Activated T-cell treated with anti-CD3 and anti-CD28 coated beads for 48 hours (primary cell): ENCODE data around the gene WDR27.
"Not testable (repeated sequence)": the region's sequence is repeated elsewhere in the genome, so short reads cannot be mapped to it uniquely, and the experiment has no call there.

Experiments used
- DNase-seq: peaks from one replicate; pipeline ENCODE4 v3.0.0-alpha.2; 2020; ENCODE audit warnings: low read depth

Gene WDR27

DNA sequence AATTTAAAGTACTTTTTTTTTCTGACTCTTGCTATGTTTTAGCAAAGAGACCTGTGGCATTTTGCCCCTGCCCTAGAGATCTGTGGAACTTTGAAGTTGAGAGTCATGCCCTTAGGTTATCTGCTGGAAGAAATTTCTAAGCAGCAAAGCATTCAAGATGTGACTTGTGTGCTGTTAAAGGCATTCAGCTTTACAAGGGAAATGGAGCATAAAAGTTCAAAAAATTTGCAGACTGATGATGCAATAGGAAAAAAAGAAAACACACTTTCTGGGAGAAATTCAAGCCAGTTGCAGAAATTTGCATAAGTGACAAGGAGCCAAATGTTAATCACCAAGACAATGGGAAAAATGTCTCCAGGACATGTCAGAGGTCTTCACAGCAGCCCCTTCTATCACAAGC, 267.3 kb downstream of the WDR27 start:
- DNase-seq: not testable (repeated sequence)

DNA sequence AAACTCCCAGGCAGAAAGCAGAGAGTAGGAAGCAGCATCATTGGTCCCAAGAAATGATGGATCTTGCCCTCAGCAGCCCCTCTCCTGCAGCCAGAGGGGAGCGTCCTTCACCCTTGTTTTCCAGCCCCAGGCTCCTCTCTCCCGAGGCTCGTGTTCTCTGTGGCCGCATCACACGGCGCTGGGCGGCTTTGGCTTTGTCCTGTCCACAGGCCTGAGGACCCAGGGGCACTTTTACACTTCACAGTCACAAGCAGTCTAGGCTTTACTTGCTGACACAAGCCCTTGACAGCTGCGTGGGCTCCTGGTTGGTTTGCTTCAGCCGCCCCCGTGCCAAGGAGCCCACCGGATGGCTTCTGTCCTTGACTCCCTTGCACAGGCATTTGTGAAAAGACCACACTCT, 272.8 kb downstream of the WDR27 start:
- DNase-seq: no peak

DNA sequence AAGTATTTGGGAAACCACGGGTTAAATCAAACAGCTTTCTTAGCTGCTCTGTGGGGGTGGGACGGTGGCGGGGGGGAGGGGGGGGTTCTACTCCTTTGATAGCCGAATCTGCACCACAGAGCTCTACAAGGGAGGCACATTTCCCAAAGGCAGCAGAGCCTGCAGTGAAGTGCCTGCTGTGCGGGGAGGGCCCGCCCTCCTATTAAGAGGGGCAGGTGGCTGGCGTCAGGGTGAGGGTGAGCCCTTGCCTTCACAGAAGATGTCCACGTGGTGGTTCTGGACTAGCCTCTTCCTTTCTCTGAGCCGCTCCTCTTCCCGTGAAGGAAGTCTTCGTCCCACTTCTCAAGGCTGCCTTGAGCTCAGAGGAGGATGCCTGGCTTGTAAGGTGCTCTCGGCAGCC, 273.3 kb downstream of the WDR27 start:
- no peak for DNase-seq

DNA sequence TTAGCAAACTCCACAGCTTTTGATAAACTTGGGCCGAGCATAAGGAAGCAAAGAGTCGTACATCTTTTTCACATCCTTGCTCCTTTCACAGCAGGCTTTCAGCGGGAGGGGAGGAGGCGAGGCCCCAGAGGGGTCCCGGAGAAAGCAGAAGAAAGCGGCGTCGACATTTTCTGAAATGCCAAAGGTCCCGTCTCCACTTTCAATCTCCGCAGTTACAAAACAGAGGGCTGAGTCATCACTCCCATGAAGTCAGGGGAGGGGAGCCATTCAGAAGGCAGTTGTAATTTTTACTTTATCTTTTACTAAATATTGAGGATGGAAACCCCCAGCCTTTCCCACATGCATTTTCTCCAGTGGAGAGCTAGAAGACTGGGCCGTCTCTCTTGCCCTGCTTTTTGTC, 274.0 kb downstream of the WDR27 start:
- no peak for DNase-seq

DNA sequence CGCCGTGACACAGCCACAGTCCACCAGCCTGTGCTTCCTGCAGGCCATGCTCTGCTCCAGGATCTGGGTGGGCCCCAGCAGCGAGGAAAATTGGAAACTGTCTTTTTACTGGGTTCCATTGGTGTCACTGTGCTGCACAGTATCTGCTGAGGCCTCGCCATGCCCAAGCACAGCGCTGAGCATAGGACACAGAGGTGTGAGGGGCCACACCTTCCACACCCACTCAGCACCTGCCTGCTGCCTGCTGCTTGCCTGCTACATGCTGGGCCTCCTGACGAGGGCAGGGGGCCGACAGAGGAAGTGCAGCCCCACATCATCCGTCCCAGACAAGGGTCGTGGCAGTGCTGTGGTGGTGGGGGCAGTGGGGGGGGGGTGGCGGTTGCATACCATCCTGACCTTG, 275.2 kb downstream of the WDR27 start:
- no peak for DNase-seq

DNA sequence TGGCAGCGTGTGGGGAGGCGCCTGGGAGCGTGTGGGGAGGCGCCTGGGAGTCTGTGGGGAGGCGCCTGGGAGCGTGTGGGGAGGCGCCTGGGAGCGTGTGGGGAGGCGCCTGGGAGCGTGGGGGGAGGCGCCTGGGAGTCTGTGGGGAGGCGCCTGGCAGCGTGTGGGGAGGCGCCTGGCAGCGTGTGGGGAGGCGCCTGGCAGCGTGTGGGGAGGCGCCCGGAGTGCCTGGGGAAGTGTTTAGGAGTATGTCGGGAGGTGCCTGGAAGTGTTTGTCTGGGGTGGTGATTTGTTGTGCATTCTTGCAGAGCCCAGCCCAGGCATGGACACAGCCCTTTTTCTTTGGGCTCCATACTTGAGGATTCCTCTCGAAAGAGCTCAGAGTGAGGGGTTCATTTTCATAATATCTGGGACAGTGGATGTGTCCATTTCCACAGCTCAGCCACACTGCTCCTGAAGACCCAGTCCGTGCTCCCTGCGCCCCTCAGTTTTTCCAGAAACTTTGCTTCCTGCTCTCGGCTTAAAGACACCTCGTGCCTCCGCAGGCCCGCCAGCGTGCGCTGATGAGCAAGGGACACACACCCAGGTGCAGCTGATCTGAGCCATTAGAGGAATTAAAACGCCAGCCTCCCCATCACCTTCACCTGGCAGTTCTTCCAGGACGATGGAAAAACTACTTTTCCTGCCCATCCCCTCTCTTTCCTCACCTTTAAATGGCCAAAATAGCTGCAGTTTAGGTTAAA, 276.0 kb downstream of the WDR27 start:
- DNase-seq: no peak

DNA sequence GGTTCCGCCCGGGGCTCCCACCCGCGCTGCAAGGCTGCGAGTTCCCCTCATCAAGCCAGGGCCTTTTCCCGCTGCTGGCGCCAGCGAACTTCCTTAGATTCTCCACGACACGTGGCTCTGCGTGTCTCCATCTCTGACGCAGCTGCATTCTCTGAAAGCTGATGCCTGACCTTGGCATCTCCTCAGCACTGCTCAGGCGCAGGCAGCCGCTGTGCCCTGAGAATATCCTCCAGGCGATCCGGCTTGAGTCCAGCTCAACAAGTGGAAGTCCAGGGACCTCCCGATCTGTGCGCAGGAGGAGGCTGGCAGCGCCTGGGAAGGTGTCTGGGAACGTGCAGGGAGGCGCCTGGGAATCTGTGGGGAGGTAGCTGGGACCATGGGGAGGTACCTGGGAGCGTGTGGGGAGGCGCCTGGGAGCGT, 277.0 kb downstream of the WDR27 start:
- no peak for DNase-seq

DNA sequence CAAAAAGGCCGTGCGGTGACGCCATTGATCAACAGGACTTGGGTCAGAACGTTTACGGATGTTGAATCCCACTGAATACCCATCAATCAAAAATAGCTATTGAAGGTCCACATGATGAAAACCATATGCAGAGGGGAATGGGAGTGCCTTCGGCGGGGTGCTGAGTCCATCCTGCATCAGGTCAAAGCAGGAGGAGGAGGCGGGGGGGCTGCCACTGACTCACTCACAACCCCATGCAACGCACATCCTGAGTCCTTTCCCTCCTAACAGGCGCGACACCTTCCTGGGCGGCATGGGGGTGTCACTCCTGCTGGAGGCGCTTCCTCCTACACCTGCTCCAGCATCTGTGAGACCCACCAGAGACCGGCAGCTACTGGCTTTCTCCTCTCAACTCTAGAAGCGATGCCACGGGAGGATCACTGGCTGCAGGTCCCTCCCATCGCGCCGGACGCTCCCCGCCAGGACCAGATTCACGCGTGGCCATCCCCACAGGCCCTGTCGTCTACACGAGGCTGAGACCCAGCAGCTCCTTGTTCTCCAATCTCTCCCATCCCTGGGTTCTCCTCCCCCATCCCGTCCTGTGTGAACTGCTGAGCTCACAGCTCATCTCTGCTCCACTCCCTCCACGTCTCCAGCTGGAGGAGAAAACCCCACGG, 277.6 kb downstream of the WDR27 start:
- DNase-seq: no peak

DNA sequence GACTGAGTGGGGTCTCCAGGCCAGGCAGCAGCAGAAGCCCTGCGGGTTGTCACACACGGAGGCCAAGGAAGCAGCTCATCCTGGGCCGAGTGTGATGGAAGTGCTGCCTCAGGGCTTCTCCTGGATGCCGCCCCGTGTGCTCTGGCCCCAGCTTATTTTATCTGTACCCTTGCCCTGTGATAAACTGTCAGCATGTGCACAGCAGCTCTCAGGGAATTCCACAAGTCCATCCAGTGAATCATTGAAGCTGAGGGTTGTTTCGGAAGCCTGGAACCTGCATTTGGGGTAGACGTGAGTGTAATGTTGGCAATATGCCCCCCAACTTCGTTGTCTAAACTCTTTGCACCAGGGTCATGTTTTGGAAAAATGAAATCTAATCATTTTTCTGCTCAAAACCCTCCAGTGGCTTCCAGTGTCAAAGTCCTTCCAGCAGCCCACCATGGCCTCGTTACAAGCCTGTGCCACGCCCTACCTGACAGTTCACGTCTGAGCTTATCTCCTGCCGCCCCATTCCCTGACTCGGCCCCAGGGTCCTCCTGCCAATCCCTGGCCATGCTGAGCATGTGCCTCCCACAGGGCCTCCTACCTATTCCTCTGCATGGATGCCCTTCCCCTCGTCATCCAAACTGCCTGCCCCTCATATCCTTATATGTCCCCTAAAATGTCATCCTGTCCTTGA, 280.1 kb downstream of the WDR27 start:
- DNase-seq: no peak

DNA sequence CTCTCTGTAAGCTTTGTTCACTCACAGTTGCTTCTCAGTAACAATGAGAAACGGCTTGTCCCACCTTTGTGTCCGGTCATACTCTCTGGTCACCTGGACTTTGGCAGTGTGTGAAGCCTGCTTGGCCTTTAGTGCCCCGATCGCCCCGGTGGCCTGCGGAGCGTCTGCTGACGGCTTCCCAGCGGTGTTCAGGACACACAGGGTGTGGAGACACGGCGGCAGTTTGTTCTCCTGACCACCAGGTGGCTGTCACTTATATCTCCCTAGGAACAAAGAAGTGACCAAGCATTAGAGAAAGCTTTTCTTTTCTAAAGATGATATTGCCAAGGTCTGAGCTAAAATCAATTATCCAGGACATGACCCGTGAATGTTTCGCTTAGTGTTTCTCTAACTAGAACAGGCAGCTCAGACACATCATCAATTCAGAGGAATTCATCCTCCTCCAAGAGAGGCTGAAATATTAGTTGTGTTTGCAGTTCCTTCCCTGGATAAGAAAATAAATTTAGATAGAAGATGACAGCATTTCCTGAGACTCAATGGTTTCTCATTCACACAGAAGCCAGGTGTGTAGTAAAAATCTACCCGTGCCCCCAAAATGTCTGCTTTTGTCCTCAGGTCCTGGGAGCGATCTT, 280.8 kb downstream of the WDR27 start:
- DNase-seq: no peak

DNA sequence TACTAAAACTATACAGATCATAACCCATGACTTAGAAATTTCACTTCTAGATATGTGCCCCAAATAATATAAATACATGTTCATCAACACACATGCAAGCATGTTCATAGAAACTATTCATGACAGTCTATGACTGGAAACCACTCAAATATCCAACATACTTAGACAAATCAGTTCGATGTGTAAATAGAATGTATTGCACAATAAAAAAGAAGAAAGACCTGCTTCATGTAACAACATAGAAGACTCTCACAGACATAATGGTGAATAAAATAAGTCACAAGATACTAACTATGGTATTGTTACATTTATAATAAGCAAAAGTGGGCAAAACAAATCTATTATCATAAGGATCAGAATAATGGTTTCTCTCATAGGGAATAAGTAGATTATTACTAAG, 284.7 kb downstream of the WDR27 start:
- DNase-seq: no peak

DNA sequence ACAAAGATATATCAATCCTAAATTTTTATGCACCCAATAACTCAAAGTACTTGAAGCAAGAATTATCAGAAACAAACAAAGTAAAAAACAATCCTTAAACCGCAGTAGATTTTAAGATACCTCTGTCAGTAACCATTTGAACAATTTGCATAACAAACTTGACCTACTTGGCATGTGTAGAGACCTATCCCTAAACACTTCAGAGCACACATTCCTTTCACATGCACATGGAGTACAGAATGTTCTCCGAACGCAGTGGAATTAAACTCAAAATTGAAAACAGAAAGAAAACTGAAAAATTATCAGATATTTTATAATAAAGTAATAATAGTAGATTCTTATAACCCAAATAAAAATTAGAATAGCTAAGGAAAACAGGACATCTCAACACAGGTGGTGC, 285.6 kb downstream of the WDR27 start:
- DNase-seq: no peak

DNA sequence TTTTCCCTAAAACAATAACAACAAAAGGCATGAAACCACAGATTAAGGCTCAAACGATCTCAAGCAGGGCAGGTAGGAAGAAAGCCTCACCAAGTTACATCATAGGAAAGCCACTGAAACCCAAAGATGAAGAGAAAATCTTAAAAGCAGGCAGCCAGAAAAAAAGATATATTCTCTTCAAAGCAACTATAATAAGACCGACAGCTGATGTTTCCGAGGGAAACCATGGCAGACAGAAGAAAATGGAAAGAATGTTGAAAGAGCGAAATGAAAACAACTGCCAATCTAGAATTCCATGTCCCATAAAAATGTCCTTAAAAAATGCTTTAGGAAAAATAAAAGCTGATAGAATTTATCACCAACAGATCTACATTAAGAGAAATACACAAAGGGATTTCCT, 286.6 kb downstream of the WDR27 start:
- DNase-seq: no peak

DNA sequence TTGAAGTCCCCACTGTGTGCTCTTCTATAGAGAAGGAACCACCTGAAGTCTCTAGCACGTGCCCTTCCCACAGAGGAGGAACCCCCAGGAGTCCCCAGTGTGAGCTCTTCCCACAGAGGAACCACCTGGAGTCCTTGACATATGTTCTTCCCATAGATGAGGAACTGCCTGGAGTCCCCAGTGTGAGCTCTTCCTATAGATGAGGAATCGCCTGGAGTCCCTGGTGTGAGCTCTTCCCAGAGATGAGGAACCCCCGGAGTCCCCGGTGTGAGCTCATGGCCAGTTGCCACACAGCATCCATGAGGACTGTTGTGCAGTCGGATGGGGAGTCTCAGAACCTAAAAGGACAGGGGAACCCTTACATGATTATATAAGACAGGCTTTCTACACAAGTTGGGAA, 290.1 kb downstream of the WDR27 start:
- DNase-seq: no peak

DNA sequence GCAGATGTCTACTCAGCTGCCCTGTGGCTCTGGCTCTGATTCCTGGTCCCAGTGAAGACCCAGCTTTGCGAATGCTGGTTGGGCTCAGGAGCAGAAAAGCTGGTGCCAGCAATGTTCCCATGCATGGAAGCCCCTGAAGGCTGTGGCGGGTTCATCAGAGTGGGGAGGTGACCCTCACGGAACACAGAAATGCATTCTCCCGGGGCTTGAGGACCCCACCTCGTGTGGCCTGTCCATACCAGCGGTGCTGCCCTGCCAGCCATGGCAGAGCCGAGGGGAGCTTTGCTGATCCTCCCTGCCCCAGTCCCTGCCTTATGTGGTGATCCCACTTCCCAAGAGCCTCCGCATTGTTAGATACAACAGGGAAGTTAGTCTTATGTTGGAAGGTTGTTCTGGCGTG, 290.5 kb downstream of the WDR27 start:
- no peak for DNase-seq

DNA sequence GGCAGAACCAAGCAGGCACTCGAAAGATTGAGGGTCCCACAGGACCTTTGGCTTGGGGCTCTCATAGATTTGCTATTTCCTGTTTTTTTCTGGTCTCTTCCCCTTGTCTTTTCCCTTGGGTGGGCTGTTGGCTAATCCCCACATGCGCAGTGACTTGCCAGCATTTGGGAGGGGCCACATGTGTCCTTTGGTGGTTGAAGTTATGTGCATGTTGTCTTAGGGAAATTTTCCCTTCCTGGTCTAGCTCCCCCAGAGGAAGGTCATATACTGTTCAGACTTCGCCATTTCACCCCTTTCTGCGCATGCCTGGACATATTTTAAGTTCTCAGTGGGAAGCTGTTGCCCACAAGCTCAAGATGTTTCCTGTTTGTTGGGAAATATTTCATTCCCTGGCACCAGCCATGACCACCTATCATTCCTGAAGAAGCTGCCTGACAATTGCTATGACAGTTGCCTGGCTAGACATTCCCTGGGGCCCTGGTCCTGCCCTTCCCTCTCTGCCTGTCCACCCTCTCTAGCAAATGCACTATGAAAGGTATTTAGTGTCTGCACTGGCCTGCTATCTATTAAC, 292.0 kb downstream of the WDR27 start:
- no peak for DNase-seq

DNA sequence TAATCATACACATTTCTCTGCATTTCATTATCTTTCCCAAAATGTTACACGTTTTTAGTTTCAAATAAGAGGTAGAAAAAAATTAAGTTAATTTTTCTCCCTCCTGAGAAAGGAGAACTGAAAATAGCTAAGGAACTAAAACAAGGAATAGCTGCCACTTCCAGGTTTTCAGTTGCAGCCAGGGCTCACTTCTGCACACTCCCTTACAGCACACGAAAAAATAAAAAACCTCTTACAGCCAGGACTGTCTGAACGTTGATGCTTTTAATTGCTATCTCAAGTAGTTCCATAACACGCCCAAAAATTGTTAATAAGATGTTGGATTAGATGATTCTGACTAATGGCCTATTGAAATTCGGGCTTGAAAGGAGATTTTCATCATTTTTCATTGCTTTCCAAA, 294.5 kb downstream of the WDR27 start:
- DNase-seq: no peak
